Neural progenitor cell (in vitro differentiated cells): Measurements from ENCODE around the gene CARD11.

Source experiments
- CTCF ChIP-seq: fragments of 200-600 bp; sonication (generic); IDR thresholded peaks from 2 replicates; pipeline ENCODE4 v1.5.1; 2017; ENCODE audit warnings: antibody characterized with exemption, mild to moderate bottlenecking
- EZH2 ChIP-seq: fragments of 200-600 bp; sonication (generic); IDR thresholded peaks from 2 replicates; pipeline ENCODE4 v1.6.1; 2017; ENCODE audit warnings: antibody characterized with exemption, mild to moderate bottlenecking, moderate library complexity

GRCh38 chr7:2936301-2936700, 107.4 kb downstream of the CARD11 start:
- TF ChIP-seq EZH2 (no peak), CTCF (no peak)
